Endothelial cell of umbilical vein (primary cell): ENCODE measurements around the gene UPB1. TPM values are rescaled to one million over a fixed set of nuclear protein-coding genes. Genes with fewer than 3 reads are reported as not detected.
"Not testable (repeated sequence)": the region's sequence is repeated elsewhere in the genome, so short reads cannot be mapped to it uniquely, and the experiment has no call there.

Source experiments
- BruUV-seq: library from RNA; stranded (reverse); fragments of 400-500 nt; replicated peaks from 2 replicates; lab custom pipeline; 2021; lab: Mats Ljungman, UMichigan
- CTCF ChIA-PET: fragments of 300-600, 350-600 bp; sonication (Branson Sonifier 250); formaldehyde crosslinking; loops from one replicate; lab custom pipeline; 2021; ENCODE audit warnings: antibody characterized with exemption, inconsistent platforms; lab: Charles Lee
- POLR2A ChIA-PET: fragments of 300-600, 350-600 bp; sonication (Branson Sonifier 250); formaldehyde crosslinking; loops from one replicate; lab custom pipeline; 2021; ENCODE audit warnings: antibody characterized with exemption, inconsistent platforms; lab: Charles Lee
- DNase-seq: peaks from one replicate; pipeline ENCODE4 v3.0.0-alpha.2; 2011; ENCODE audit warnings: low read depth, low spot score
- FAIRE-seq: peaks from 2 replicates; lab custom pipeline; 2011; peaks lifted over from hg19 to GRCh38; lab: Jason Lieb, UNC
- H2AFZ ChIP-seq: 2 replicates; pipeline ENCODE4 v1.6.0; 2012; ENCODE audit warnings: low read depth, low read length, control low read depth, inconsistent platforms
- H3K27ac ChIP-seq: 2 replicates; pipeline ENCODE4 v1.5.1; 2011; ENCODE audit warnings: low read depth, mild to moderate bottlenecking, control low read depth, low read length, moderate library complexity; ENCODE audit not compliant: insufficient read depth
- H3K27me3 ChIP-seq, 2 experiments: 2 replicates each; pipeline versions ENCODE4 v1.6.0 to v1.6.1; 2011; ENCODE audit warnings: low read length in 2 of 2, mixed read lengths in 1 of 2; ENCODE audit not compliant: control insufficient read depth in 2 of 2, insufficient read depth in 2 of 2
- H3K36me3 ChIP-seq, 2 experiments: 2 replicates in 1 of 2; 3 replicates in 1 of 2; pipeline ENCODE4 v1.5.1; 2011; ENCODE audit warnings: low read length in 2 of 2, mild to moderate bottlenecking in 1 of 2, moderate library complexity in 1 of 2; ENCODE audit not compliant: control insufficient read depth in 2 of 2, insufficient read depth in 2 of 2; ENCODE audit errors: extremely low read depth in 1 of 2
- H3K4me1 ChIP-seq: 3 replicates; pipeline ENCODE4 v1.5.1; 2011; ENCODE audit warnings: mild to moderate bottlenecking, low read length; ENCODE audit not compliant: control insufficient read depth, insufficient read depth; ENCODE audit errors: extremely low read depth
- H3K4me2 ChIP-seq: 2 replicates; pipeline ENCODE4 v1.6.1; 2011; ENCODE audit warnings: low read length, control low read depth, mixed read lengths; ENCODE audit not compliant: insufficient read depth
- H3K4me3 ChIP-seq, 3 experiments: fragments of 200-600 bp in 1 of 3; sonication (generic), shearing (Covaris generic) in 1 of 3; replicated peaks in 1 of 3; 2 replicates each; pipeline ENCODE4 v1.5.1; 2011 to 2016; ENCODE audit warnings: control low read depth in 3 of 3, low read length in 3 of 3, mild to moderate bottlenecking in 2 of 3, inconsistent platforms in 1 of 3, low read depth in 1 of 3, moderate library complexity in 1 of 3; ENCODE audit not compliant: insufficient read depth in 1 of 3
- H3K79me2 ChIP-seq: 2 replicates; pipeline ENCODE4 v1.6.0; 2012; ENCODE audit warnings: low read length, inconsistent platforms; ENCODE audit not compliant: control insufficient read depth, insufficient read depth
- H3K9ac ChIP-seq: replicated peaks from 2 replicates; pipeline ENCODE3; 2011; ENCODE audit warnings: low read length, control low read depth; ENCODE audit not compliant: insufficient read depth; ENCODE audit errors: extremely low read depth
- H3K9me1 ChIP-seq: replicated peaks from 3 replicates; pipeline ENCODE4 v1.6.0; 2011; ENCODE audit warnings: mild to moderate bottlenecking, low read length; ENCODE audit not compliant: control insufficient read depth, insufficient read depth; ENCODE audit errors: extremely low read depth
- H3K9me3 ChIP-seq: replicated peaks from 2 replicates; pipeline ENCODE4 v1.5.1; 2012; ENCODE audit warnings: low read length, inconsistent platforms; ENCODE audit not compliant: control insufficient read depth, insufficient read depth
- H4K20me1 ChIP-seq: replicated peaks from 2 replicates; pipeline ENCODE3; 2011; ENCODE audit warnings: mild to moderate bottlenecking, low read length; ENCODE audit not compliant: control insufficient read depth, insufficient read depth; ENCODE audit errors: extremely low read depth
- EZH2 ChIP-seq: IDR thresholded peaks from 2 replicates; pipeline ENCODE4 v1.6.1; 2012; ENCODE audit warnings: borderline replicate concordance, low read depth, mild to moderate bottlenecking, moderate library complexity, low read length, inconsistent platforms; ENCODE audit not compliant: severe bottlenecking
- FOS ChIP-seq: IDR thresholded peaks from 2 replicates; pipeline ENCODE4 v1.6.1; 2011; ENCODE audit warnings: mild to moderate bottlenecking, low read length, moderate library complexity, borderline replicate concordance; ENCODE audit not compliant: insufficient read depth
- GATA2 ChIP-seq: IDR thresholded peaks from 2 replicates; pipeline ENCODE4 v1.7.0; 2011; ENCODE audit warnings: low read depth, mild to moderate bottlenecking, moderate library complexity, mixed read lengths, low read length; ENCODE audit not compliant: insufficient read length, insufficient read depth
- JUN ChIP-seq: IDR thresholded peaks from 2 replicates; pipeline ENCODE4 v1.6.1; 2011; ENCODE audit warnings: borderline replicate concordance, low read depth; ENCODE audit not compliant: insufficient read length, insufficient read depth
- MYC ChIP-seq: IDR thresholded peaks from one replicate; pipeline ENCODE4 v1.6.1; 2011; ENCODE audit warnings: mild to moderate bottlenecking, low read depth, low read length
- POLR2A ChIP-seq: IDR thresholded peaks from 2 replicates; pipeline ENCODE4 v1.6.1; 2012; ENCODE audit warnings: low read depth, mild to moderate bottlenecking, control low read depth, low read length
- POLR2AphosphoS5 ChIP-seq: IDR thresholded peaks from 2 replicates; pipeline ENCODE4 v1.6.1; 2012; ENCODE audit warnings: low read depth, mild to moderate bottlenecking, control low read depth, low read length, moderate library complexity; ENCODE audit not compliant: insufficient read depth
- dilution Hi-C: fragments of 300-500 bp; cut with MboI; formaldehyde crosslinking; loops from one replicate; pipeline ENCODE4 v1.15.0; 2019; ENCODE audit warnings: low sequenced_read_pairs; ENCODE audit not compliant: extremely low pct_ligation_motif_present
- intact Hi-C: fragments of 100-400 bp; cut with micrococcal nuclease; formaldehyde crosslinking; loops from one replicate; pipeline ENCODE4 v1.10.0; 2022
- polyA plus RNA-seq, 4 experiments: library from polyadenylated mRNA; depleted of rRNA in 3 of 4; stranded (reverse) in 3 of 4; unstranded in 1 of 4; fragments of >200 nt; gene quantifications; 2 replicates each; pipeline versions ENCODE4 v1.2.1 to v1.2.3, GENCODE V29; 2011 to 2012; ENCODE audit warnings: missing spikeins in 1 of 4
- total RNA-seq: library from RNA; stranded (reverse); gene quantifications from 2 replicates; pipeline ENCODE4 v1.2.3, GENCODE V29; 2021
- TF ChIP-seq, protein P1 (sequence below): IDR thresholded peaks from 2 replicates; pipeline ENCODE4 v1.6.1; 2011; ENCODE audit not compliant: insufficient read depth, insufficient read length
- TF ChIP-seq, protein P2 (sequence below), 2 donors: IDR thresholded peaks; 1 replicate in 1 of 2; 2 replicates in 1 of 2; pipeline ENCODE4 v1.5.1; 2011; ENCODE audit warnings: low read length in 2 of 2, mild to moderate bottlenecking in 2 of 2, moderate library complexity in 2 of 2, control low read depth in 1 of 2, inconsistent platforms in 1 of 2, low read depth in 1 of 2; ENCODE audit not compliant: insufficient read depth in 1 of 2; ENCODE audit errors: extremely low read depth in 1 of 2

Gene UPB1
- total and polyA plus RNA-seq, 2 donors (not counting 3 experiments of a cell fraction or from before 2014, with no cell fraction given) = 0.30 to 0.80 TPM

DNA sequence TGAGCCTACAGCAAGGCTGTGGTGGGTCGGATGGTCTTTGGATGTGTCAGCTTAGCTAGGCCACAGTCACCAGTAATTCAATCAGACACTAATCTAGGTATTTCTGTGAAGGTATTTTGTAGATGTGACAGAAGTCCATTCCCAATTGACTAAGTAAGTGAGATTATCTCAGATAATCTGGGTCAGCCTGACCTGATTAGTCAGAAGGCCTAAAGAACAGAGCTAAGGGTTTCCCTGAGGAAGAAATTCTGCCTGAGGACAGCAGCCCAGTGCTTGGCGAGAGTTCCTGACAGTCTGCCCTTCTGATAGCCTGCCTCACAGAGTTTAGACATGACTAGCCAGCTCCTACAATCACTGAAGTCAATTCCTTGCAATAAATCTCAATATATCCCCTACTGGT lies 31.1 kb downstream of the UPB1 start:
- Histone ChIP-seq H3K4me3 (no peak overlapping the region), H3K9me1 (no peaks in the 10 kb centered on the region), H4K20me1 (no peaks in the 10 kb centered on the region), H2AFZ (no peak overlapping the region), H3K27ac (no peak overlapping the region), H3K4me2 (no peak overlapping the region), H3K4me1 (peaks cover 9% of the 10 kb centered on the region), H3K36me3 (no peaks in the 10 kb centered on the region), H3K9ac (no peak overlapping the region), H3K27me3 (no peaks in the 10 kb centered on the region), H3K79me2 (no peaks in the 10 kb centered on the region), H3K9me3 (no peaks in the 10 kb centered on the region)
- CTCF ChIA-PET = interaction anchor here (0.8 to 2.1 kb wide), 12 partner anchors 10 to 200 kb away, joined by 3 to 6 read pairs (median 4); no protein-coding TSS in a partner anchor
- no peak for TF ChIP-seq FOS
- BruUV-seq = no TSS peak
- no peak for DNase-seq
- dilution Hi-C loops = no loop called here
- no peak for FAIRE-seq
- intact Hi-C loops = loop anchor here (10.0 kb wide), 1 partner anchor 341 kb away; the partner anchor contains the start of gene SUSD2
- POLR2A ChIA-PET = no interaction called here

DNA sequence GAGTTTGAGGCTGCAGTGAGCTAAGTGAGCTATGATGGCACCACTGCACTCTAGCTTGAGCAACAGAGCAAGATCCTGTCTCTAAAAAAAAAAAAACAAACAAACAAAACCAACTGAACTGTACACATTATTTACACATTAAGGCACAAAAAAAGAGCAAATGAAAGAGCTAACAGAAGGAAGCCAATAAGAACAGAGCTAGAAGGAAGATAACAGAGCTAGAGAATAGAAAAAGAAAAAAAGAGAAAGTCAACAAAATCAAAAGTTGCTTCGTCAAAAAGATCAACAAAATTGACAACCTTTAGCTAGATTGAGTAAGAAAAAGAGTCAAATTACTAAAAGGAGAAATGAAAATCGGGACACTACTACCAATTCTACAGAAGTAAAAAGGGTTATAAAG lies 34.8 kb downstream of the UPB1 start:
- BruUV-seq = no TSS peak
- H2AFZ ChIP-seq = no peak overlapping the region
- intact Hi-C loops = loop anchor here (10.0 kb wide), 1 partner anchor 345 kb away; the partner anchor contains the start of gene SUSD2
- no peaks in the 10 kb centered on the region for H3K36me3 ChIP-seq
- H3K4me2 ChIP-seq = no peak overlapping the region
- no peaks in the 10 kb centered on the region for H3K9me1 ChIP-seq
- dilution Hi-C loops = no loop called here
- no peaks in the 10 kb centered on the region for H4K20me1 ChIP-seq
- H3K9me3 ChIP-seq = no peaks in the 10 kb centered on the region
- no peaks in the 10 kb centered on the region for H3K79me2 ChIP-seq
- H3K27me3 ChIP-seq = peaks cover 0 to 3% of the 10 kb centered on the region in 2 experiments
- DNase-seq = no peak
- H3K4me1 ChIP-seq = no peaks in the 10 kb centered on the region
- TF ChIP-seq GATA2 = no peak
- TF ChIP-seq, protein P1, sequence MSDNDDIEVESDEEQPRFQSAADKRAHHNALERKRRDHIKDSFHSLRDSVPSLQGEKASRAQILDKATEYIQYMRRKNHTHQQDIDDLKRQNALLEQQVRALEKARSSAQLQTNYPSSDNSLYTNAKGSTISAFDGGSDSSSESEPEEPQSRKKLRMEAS = no peak
- TF ChIP-seq POLR2AphosphoS5 = no peak
- TF ChIP-seq POLR2A = no peak
- TF ChIP-seq EZH2 = no peak
- no peak for TF ChIP-seq JUN
- TF ChIP-seq, protein P2, sequence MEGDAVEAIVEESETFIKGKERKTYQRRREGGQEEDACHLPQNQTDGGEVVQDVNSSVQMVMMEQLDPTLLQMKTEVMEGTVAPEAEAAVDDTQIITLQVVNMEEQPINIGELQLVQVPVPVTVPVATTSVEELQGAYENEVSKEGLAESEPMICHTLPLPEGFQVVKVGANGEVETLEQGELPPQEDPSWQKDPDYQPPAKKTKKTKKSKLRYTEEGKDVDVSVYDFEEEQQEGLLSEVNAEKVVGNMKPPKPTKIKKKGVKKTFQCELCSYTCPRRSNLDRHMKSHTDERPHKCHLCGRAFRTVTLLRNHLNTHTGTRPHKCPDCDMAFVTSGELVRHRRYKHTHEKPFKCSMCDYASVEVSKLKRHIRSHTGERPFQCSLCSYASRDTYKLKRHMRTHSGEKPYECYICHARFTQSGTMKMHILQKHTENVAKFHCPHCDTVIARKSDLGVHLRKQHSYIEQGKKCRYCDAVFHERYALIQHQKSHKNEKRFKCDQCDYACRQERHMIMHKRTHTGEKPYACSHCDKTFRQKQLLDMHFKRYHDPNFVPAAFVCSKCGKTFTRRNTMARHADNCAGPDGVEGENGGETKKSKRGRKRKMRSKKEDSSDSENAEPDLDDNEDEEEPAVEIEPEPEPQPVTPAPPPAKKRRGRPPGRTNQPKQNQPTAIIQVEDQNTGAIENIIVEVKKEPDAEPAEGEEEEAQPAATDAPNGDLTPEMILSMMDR (IDR thresholded peaks at IDR 0.05; ENCODE audit: extremely low read depth in 1 of 2, insufficient read depth in 1 of 2, low read depth in 1 of 2, low read length in 2 of 2) = no peak
- no peak for TF ChIP-seq MYC
- TF ChIP-seq FOS = no peak
- no peak overlapping the region for H3K9ac ChIP-seq
- no peak overlapping the region for H3K4me3 ChIP-seq
- no peak overlapping the region for H3K27ac ChIP-seq
- CTCF ChIA-PET = interaction anchor here (1.0 to 1.9 kb wide), 5 partner anchors 10 to 242 kb away, joined by 3 to 6 read pairs (median 3); no protein-coding TSS in a partner anchor
- no peak for FAIRE-seq
- POLR2A ChIA-PET = interaction anchor here (0.8 kb wide), 1 partner anchor 79 kb away, joined by 3 read pairs; no protein-coding TSS in a partner anchor

DNA sequence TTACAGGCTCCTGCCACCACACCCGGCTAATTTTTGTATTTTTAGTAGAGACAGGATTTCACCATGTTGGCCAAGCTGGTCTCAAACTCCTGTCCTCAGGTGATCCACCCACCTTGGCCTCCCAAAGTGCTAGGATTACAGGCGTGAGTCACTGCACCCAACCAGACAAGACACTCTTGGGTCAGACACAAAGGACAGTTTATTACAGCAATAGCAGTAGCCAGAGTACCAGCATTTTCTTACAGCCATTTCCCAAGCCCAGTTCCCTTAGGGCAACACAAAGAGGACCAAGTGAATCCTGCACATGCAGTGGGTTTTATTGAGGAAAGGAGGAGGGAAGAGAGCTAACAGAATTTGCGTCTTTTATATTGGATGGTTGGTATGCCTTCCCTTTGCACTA lies 35.8 kb downstream of the UPB1 start:
- H3K4me1 ChIP-seq, H3K9me1 ChIP-seq, H2AFZ ChIP-seq, H4K20me1 ChIP-seq, H3K79me2 ChIP-seq, BruUV-seq, H3K27ac ChIP-seq, H3K27me3 ChIP-seq, H3K9ac ChIP-seq, H3K4me2 ChIP-seq, dilution Hi-C loops, intact Hi-C loops, H3K9me3 ChIP-seq, H3K4me3 ChIP-seq, DNase-seq, FAIRE-seq, POLR2A ChIA-PET, H3K36me3 ChIP-seq: not testable (repeated sequence)
- CTCF ChIA-PET = interaction anchor here (0.8 to 1.9 kb wide), 2 partner anchors 9 to 241 kb away, joined by 4 to 6 read pairs; no protein-coding TSS in a partner anchor
